Measurements from ENCODE around the gene SCG2. TPM values are rescaled to one million over a fixed set of nuclear protein-coding genes. Genes with fewer than 3 reads are reported as not detected.

The SCG2 gene, protein sequence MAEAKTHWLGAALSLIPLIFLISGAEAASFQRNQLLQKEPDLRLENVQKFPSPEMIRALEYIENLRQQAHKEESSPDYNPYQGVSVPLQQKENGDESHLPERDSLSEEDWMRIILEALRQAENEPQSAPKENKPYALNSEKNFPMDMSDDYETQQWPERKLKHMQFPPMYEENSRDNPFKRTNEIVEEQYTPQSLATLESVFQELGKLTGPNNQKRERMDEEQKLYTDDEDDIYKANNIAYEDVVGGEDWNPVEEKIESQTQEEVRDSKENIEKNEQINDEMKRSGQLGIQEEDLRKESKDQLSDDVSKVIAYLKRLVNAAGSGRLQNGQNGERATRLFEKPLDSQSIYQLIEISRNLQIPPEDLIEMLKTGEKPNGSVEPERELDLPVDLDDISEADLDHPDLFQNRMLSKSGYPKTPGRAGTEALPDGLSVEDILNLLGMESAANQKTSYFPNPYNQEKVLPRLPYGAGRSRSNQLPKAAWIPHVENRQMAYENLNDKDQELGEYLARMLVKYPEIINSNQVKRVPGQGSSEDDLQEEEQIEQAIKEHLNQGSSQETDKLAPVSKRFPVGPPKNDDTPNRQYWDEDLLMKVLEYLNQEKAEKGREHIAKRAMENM
- total RNA-seq (not detected), polyA plus RNA-seq (not detected)

DNA sequence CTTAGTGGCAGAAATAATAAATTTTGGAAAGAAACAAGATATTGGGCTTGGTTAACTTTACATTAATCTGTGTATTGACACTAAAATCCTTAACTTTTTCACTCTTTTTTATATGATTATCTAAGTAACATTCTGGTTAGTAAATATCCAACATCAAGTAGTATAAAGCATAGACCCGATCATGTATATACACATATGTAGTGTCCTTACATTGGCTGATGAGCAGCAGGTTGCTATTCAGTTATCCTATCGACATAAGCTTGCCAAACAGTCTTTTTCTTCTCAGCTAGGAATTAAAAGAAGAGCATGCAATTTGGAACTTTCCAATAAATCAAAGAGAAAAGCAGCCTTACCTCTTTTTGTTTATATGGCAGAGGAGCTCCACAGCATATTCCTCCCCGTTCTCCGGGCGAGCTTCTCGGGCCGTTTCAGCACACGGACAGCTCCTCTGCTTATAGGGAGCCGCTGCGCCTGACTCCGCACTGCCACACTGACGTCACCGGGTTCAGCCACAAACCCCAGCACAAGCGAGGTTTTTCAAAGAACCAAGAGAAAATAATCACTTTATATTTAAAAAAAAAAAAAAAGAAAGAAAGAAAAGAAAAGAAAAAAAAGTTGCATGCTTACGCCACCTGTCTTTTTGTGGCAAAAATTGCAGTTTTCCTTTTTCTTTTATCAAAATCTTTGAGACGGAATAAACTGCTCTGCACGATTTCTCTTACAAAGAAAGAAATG lies at the start of gene SCG2:
Gene SCG2, minus strand, starts transcription at position 430 of the 735 bp plus-strand sequence. CDS start 3,079 bp downstream, outside the sequence.
- H3K4me1 ChIP-seq (ENCODE audit: control insufficient read depth, insufficient read depth, low read length, poor library complexity, severe bottlenecking): no peaks in the 10 kb centered on the region
- no peak for ATAC-seq (ENCODE audit: low read depth in 2 of 2)
- Mint-ChIP-seq H3K27ac (no peak within 1 kb of the TSS), H3K27me3 (peaks cover 10% of the 10 kb centered on the region), H3K4me1 (peaks cover 0 to 4% (median 0%) of the 10 kb centered on the region in 4 donors), H3K36me3 (no peaks in the 10 kb centered on the region), H3K9me3 (peaks cover 0 to 2% (median 0%) of the 10 kb centered on the region in 7 donors), H3K4me3 (no peak within 1 kb of the TSS)
- H3K9me3 ChIP-seq (ENCODE audit: control insufficient read depth in 2 of 2, low read length in 2 of 2): no peaks in the 10 kb centered on the region
- H3K27me3 ChIP-seq (ENCODE audit: control insufficient read depth, insufficient read depth, low read length): peaks cover 3% of the 10 kb centered on the region
- no peaks in the 10 kb centered on the region for H3K36me3 ChIP-seq (ENCODE audit: control insufficient read depth, insufficient read depth, low read length)
- no peak within 1 kb of the TSS for H3K27ac ChIP-seq (ENCODE audit: insufficient read depth, low read length, poor library complexity, severe bottlenecking)
- no peak within 1 kb of the TSS for H3K4me3 ChIP-seq (ENCODE audit: low read depth, low read length)
- DNase-seq: peak in 1 of 3 donors; percentile 34

DNA sequence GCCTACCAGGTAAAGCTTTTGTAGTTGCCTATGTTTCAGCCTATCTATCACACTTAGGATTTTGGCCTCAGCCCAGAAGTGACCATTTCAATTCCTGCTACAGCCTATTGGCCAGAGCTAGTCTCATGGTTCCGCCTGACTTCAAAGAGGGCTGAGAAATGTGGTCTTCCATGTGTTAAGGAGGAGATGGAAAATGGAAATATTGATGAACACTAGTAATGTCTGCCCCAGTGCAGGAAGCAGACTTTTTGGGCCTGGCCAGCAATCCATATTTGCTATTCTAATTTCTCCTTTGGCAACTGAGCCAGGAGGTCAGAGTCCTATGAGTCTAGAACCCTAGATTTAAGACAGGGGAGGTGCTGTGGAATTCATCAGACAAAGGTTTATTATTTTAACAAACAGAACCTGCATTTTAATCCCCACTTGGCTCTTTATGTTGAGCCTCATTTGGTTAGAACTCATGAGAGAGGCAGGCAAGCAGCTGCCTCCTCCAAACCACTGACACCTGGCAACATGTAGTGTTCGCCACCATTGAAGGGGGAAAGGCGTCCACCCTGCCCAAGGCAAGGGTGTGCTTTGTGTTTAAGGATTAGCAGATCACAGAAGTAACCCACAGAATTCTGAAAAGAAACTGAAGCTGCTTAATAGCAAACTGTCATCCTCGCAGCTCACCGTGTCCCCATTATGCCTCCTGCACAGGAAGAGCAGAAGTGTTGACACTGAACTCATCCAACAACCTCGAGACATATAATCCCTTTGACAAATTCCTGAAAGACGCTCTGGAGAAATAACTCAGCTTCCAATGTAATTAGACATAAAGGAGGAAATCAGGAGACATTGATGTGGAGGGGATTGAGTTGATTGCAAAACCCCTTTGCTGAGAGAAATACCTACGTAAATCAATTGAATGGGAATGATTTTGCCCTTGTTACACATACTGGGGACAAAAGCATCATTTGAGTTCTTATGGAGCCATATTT lies 47.7 kb upstream of the SCG2 start:
- no peak for DNase-seq
- no peaks in the 10 kb centered on the region for H3K4me1 ChIP-seq (ENCODE audit: control insufficient read depth, insufficient read depth, low read length, poor library complexity, severe bottlenecking)
- H3K36me3 ChIP-seq (ENCODE audit: control insufficient read depth, insufficient read depth, low read length): no peaks in the 10 kb centered on the region
- no peaks in the 10 kb centered on the region for H3K27me3 ChIP-seq (ENCODE audit: control insufficient read depth, insufficient read depth, low read length)
- no peak overlapping the region for H3K4me3 Mint-ChIP-seq
- H3K27ac Mint-ChIP-seq: no peak overlapping the region
- no peak overlapping the region for H3K27ac ChIP-seq (ENCODE audit: insufficient read depth, low read length, poor library complexity, severe bottlenecking)
- H3K36me3 Mint-ChIP-seq: no peaks in the 10 kb centered on the region
- H3K27me3 Mint-ChIP-seq: no peaks in the 10 kb centered on the region
- no peaks in the 10 kb centered on the region for H3K9me3 ChIP-seq (ENCODE audit: control insufficient read depth in 2 of 2, low read length in 2 of 2)
- no peak for ATAC-seq (ENCODE audit: low read depth in 2 of 2)
- H3K4me3 ChIP-seq (ENCODE audit: low read depth, low read length): no peak overlapping the region
- peaks cover 0 to 4% (median 1%) of the 10 kb centered on the region in 7 donors for H3K9me3 Mint-ChIP-seq
- no peaks in the 10 kb centered on the region for H3K4me1 Mint-ChIP-seq

DNA sequence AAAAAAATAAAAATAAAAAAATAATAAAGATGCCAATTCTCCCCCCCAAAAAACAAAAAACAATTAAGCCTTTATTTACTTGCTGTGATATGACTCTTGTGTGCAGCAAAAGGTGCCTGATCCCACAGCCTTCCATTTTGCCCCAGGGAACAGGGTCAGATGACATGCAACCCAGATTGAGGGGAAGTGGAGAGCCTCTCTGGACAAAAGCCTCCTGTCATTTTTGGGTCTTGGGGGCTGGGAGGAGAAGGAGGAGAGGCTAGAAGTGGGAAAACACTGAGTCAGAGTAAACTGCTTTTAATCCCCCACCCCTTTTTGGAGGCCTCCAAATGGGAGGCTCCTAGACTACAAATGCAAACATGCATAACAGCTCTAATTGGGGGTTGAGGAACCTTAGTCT lies 46.6 kb upstream of the SCG2 start:
- Mint-ChIP-seq H3K4me3 (no peak overlapping the region), H3K27ac (no peak overlapping the region), H3K36me3 (no peaks in the 10 kb centered on the region), H3K4me1 (no peaks in the 10 kb centered on the region), H3K27me3 (no peaks in the 10 kb centered on the region), H3K9me3 (peaks cover 0 to 4% (median 1%) of the 10 kb centered on the region in 7 donors)
- DNase-seq (no peak), ATAC-seq (ENCODE audit: low read depth in 2 of 2) (no peak)
- Histone ChIP-seq H3K27ac (ENCODE audit: insufficient read depth, low read length, poor library complexity, severe bottlenecking) (no peak overlapping the region), H3K4me1 (ENCODE audit: control insufficient read depth, insufficient read depth, low read length, poor library complexity, severe bottlenecking) (no peaks in the 10 kb centered on the region), H3K36me3 (ENCODE audit: control insufficient read depth, insufficient read depth, low read length) (no peaks in the 10 kb centered on the region), H3K9me3 (ENCODE audit: control insufficient read depth in 2 of 2, low read length in 2 of 2) (no peaks in the 10 kb centered on the region), H3K4me3 (ENCODE audit: low read depth, low read length) (no peak overlapping the region), H3K27me3 (ENCODE audit: control insufficient read depth, insufficient read depth, low read length) (no peaks in the 10 kb centered on the region)

DNA sequence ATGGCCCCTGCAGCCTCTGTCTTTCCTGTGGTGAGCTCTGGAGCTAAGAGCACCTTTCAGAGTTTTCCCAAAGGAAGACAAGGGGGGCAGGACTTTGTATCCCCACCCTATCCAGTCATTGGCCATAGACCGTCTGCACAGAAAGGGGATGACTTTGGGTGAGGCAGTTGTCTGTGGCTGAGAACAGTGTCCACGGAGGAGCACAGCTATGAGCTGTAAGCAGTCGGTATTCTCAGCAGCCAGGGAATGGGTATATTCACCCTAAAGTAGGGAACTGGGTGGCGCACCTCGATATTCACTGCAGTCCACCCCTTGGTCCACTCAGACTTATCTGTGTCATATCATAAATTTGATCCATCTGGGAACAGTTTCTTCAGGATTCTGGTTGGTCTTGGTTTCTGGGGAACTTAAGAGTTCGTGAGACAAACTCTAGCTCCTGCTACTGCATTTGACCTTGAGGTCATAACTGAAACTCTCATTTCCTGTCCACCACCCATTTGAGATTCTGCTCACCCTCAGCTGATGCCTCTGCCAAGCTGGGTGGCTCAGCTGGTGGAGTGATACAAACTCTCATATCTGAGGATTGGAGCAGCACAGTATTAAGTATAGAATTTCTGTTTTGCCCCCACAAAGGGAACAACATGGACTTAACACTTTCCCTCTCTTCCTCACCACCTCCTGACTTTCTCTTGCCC lies 45.2 kb upstream of the SCG2 start:
- Histone ChIP-seq H3K27me3 (ENCODE audit: control insufficient read depth, insufficient read depth, low read length) (no peaks in the 10 kb centered on the region), H3K36me3 (ENCODE audit: control insufficient read depth, insufficient read depth, low read length) (no peaks in the 10 kb centered on the region), H3K4me1 (ENCODE audit: control insufficient read depth, insufficient read depth, low read length, poor library complexity, severe bottlenecking) (no peaks in the 10 kb centered on the region), H3K9me3 (ENCODE audit: control insufficient read depth in 2 of 2, low read length in 2 of 2) (no peaks in the 10 kb centered on the region), H3K4me3 (ENCODE audit: low read depth, low read length) (no peak overlapping the region), H3K27ac (ENCODE audit: insufficient read depth, low read length, poor library complexity, severe bottlenecking) (no peak overlapping the region)
- Mint-ChIP-seq H3K27ac (peak overlapping the region in 1 of 3 donors; percentile 38), H3K4me3 (no peak overlapping the region), H3K4me1 (no peaks in the 10 kb centered on the region), H3K27me3 (no peaks in the 10 kb centered on the region), H3K36me3 (no peaks in the 10 kb centered on the region), H3K9me3 (peaks cover 0 to under 1% (median under 1%) of the 10 kb centered on the region in 7 donors)
- no peak for ATAC-seq (ENCODE audit: low read depth in 2 of 2)
- no peak for DNase-seq

DNA sequence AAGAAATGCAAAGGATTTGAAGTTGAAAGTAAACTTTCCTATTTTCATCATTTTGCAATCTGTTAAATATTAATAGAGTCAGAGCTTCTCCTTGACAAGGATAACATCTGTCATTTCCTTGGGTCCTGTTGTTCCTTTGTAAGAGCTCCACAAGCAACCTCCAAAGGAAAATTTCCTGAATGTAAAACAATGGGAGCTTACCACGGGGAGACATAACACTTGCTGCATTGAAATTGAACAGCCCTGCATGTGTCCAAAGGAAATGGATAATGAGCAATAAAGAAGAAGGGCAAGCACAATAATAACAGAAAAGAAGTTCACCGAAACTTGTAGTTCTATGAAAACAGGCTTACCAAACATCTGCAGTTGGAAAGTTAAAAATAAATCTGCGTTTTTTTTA lies 42.0 kb upstream of the SCG2 start:
- Mint-ChIP-seq H3K27ac (no peak overlapping the region), H3K4me1 (no peaks in the 10 kb centered on the region), H3K36me3 (no peaks in the 10 kb centered on the region), H3K27me3 (no peaks in the 10 kb centered on the region), H3K9me3 (no peaks in the 10 kb centered on the region), H3K4me3 (no peak overlapping the region)
- Histone ChIP-seq H3K27ac (ENCODE audit: insufficient read depth, low read length, poor library complexity, severe bottlenecking) (no peak overlapping the region), H3K9me3 (ENCODE audit: control insufficient read depth in 2 of 2, low read length in 2 of 2) (no peaks in the 10 kb centered on the region), H3K4me1 (ENCODE audit: control insufficient read depth, insufficient read depth, low read length, poor library complexity, severe bottlenecking) (no peaks in the 10 kb centered on the region), H3K27me3 (ENCODE audit: control insufficient read depth, insufficient read depth, low read length) (peaks cover 2% of the 10 kb centered on the region), H3K36me3 (ENCODE audit: control insufficient read depth, insufficient read depth, low read length) (no peaks in the 10 kb centered on the region), H3K4me3 (ENCODE audit: low read depth, low read length) (no peak overlapping the region)
- DNase-seq (no peak), ATAC-seq (ENCODE audit: low read depth in 2 of 2) (no peak)

DNA sequence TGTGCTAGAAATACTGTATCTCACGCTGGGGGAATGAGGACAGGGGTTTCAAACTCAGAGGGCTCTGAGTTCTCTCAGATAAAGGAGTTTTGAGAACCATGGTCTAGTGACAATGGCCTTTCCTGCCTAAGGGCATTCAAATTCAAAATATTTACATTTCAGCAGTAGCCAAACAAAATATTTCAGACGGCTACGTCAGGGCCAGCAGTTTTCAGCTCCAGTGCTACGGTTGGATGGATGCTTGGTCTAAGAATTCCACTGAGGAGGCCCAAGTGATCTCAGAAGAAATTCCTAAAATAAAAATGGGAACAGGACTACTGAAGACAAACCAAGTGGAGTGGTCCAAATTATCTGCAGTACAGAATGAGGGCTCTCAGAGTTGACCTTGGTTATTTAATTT lies 41.1 kb upstream of the SCG2 start:
- Histone ChIP-seq H3K27me3 (ENCODE audit: control insufficient read depth, insufficient read depth, low read length) (peaks cover 2% of the 10 kb centered on the region), H3K4me1 (ENCODE audit: control insufficient read depth, insufficient read depth, low read length, poor library complexity, severe bottlenecking) (no peaks in the 10 kb centered on the region), H3K36me3 (ENCODE audit: control insufficient read depth, insufficient read depth, low read length) (no peaks in the 10 kb centered on the region), H3K9me3 (ENCODE audit: control insufficient read depth in 2 of 2, low read length in 2 of 2) (no peaks in the 10 kb centered on the region), H3K4me3 (ENCODE audit: low read depth, low read length) (no peak overlapping the region), H3K27ac (ENCODE audit: insufficient read depth, low read length, poor library complexity, severe bottlenecking) (no peak overlapping the region)
- no peaks in the 10 kb centered on the region for H3K36me3 Mint-ChIP-seq
- H3K9me3 Mint-ChIP-seq: no peaks in the 10 kb centered on the region
- no peak overlapping the region for H3K4me3 Mint-ChIP-seq
- H3K4me1 Mint-ChIP-seq: no peaks in the 10 kb centered on the region
- no peak for DNase-seq
- H3K27ac Mint-ChIP-seq: no peak overlapping the region
- no peak for ATAC-seq (ENCODE audit: low read depth in 2 of 2)
- no peaks in the 10 kb centered on the region for H3K27me3 Mint-ChIP-seq
